GM12878 (cell line): ENCODE results near the gene ADAMTS7. TPM values are rescaled to one million over a fixed set of nuclear protein-coding genes. Genes with fewer than 3 reads are reported as not detected.

Experiments
- ATAC-seq: fragments of 200-7000 bp; cut with Tn5 transposase; 3 replicates; pipeline ENCODE4 v1.9.1; 2020; ENCODE audit warnings: mild to moderate bottlenecking, moderate library complexity
- BruUV-seq: library from RNA; stranded (reverse); fragments of 400-500 nt; replicated peaks from 2 replicates; lab custom pipeline; 2021; lab: Mats Ljungman, UMichigan
- CTCF ChIA-PET: fragments of 300-600 bp; sonication (Branson Sonifier 250); formaldehyde crosslinking; extraction: SDS; loops from one replicate; lab custom pipeline; 2021; ENCODE audit warnings: inconsistent platforms; lab: Yijun Ruan, JAX
- POLR2A ChIA-PET: fragments of 350-600 bp; formaldehyde crosslinking; extraction: SDS; loops from one replicate; lab custom pipeline; 2021; ENCODE audit warnings: inconsistent platforms; lab: Charles Lee
- RAD21 ChIA-PET: fragments of 300-600 bp; sonication (Branson Sonifier 250); formaldehyde crosslinking; loops from one replicate; lab custom pipeline; 2023; ENCODE audit warnings: antibody characterized with exemption; ENCODE audit not compliant: unreplicated experiment; lab: Charles Lee
- SMC1A ChIA-PET: fragments of 300-600 bp; sonication (Branson Sonifier 250); formaldehyde crosslinking; loops from one replicate; lab custom pipeline; 2023; ENCODE audit not compliant: unreplicated experiment, uncharacterized antibody; lab: Charles Lee
- DNase-seq: peaks from one replicate; pipeline ENCODE4 v3.0.0-alpha.2; 2011; ENCODE audit warnings: low read depth, low spot score
- FAIRE-seq: peaks from 3 replicates; lab custom pipeline; 2011; peaks lifted over from hg19 to GRCh38; lab: Jason Lieb, UNC
- H2AFZ ChIP-seq: 2 replicates; pipeline ENCODE4 v1.6.0; 2011; ENCODE audit warnings: low read depth, low read length, control low read depth; ENCODE audit not compliant: control insufficient read depth
- H3K27ac ChIP-seq: 2 replicates; pipeline ENCODE4 v1.5.1; 2011; ENCODE audit warnings: control low read depth; ENCODE audit not compliant: control insufficient read depth, insufficient read depth
- H3K27me3 ChIP-seq, 2 experiments: replicated peaks in 1 of 2; 2 replicates each; pipeline versions ENCODE4 v1.6.0 to v1.6.1; 2011; ENCODE audit warnings: low read length in 1 of 2; ENCODE audit not compliant: control insufficient read depth in 2 of 2, insufficient read depth in 2 of 2
- H3K36me3 ChIP-seq, 2 experiments: 2 replicates each; pipeline ENCODE4 v1.5.1; 2011; ENCODE audit warnings: low read length in 1 of 2; ENCODE audit not compliant: control insufficient read depth in 2 of 2, insufficient read depth in 2 of 2
- H3K4me1 ChIP-seq: 2 replicates; pipeline ENCODE4 v1.6.1; 2011; ENCODE audit warnings: mild to moderate bottlenecking, low read length, moderate library complexity, mixed read lengths; ENCODE audit not compliant: control insufficient read depth, insufficient read depth
- H3K4me2 ChIP-seq: 2 replicates; pipeline ENCODE4 v1.6.0; 2011; ENCODE audit warnings: control low read depth; ENCODE audit not compliant: control insufficient read depth, insufficient read depth
- H3K4me3 ChIP-seq: fragments of 200-600 bp; sonication (generic); 2 replicates; pipeline ENCODE4 v1.5.1; 2016
- H3K79me2 ChIP-seq: 2 replicates; pipeline ENCODE4 v1.6.0; 2011; ENCODE audit warnings: low read length; ENCODE audit not compliant: control insufficient read depth, insufficient read depth
- H3K9ac ChIP-seq: 2 replicates; pipeline ENCODE4 v1.8.0; 2011; ENCODE audit warnings: low read length, control low read depth, mixed read lengths; ENCODE audit not compliant: control insufficient read depth, insufficient read depth
- H3K9me3 ChIP-seq: replicated peaks from 3 replicates; pipeline ENCODE4 v1.5.1; 2011; ENCODE audit warnings: mild to moderate bottlenecking, low read length; ENCODE audit not compliant: control insufficient read depth, insufficient read depth
- H4K20me1 ChIP-seq: 2 replicates; pipeline ENCODE4 v1.6.0; 2011; ENCODE audit not compliant: control insufficient read depth, insufficient read depth
- CHD2 ChIP-seq: IDR thresholded peaks from 2 replicates; pipeline ENCODE4 v1.6.1; 2011; ENCODE audit warnings: low read depth, low read length, improper control_type of control experiment, borderline replicate concordance
- DPF2 ChIP-seq: fragments of 450-650 bp; IDR thresholded peaks from 2 replicates; pipeline ENCODE4 v1.6.1; 2017; ENCODE audit warnings: mild to moderate bottlenecking
- IKZF1 ChIP-seq: fragments of 450-650 bp; conservative IDR thresholded peaks from 2 replicates; pipeline ENCODE4 v1.6.1; 2017; ENCODE audit warnings: antibody characterized with exemption, mild to moderate bottlenecking
- LARP7 ChIP-seq: fragments of 450-650 bp; IDR thresholded peaks from 2 replicates; pipeline ENCODE4 v1.6.1; 2017; ENCODE audit warnings: mild to moderate bottlenecking
- NR2F1 ChIP-seq: fragments of 450-650 bp; conservative IDR thresholded peaks from 2 replicates; pipeline ENCODE4 v1.6.1; 2017; ENCODE audit warnings: mild to moderate bottlenecking
- POU2F2 ChIP-seq: IDR thresholded peaks from 3 replicates; pipeline ENCODE4 v1.6.1; 2011; ENCODE audit warnings: low read depth, mild to moderate bottlenecking, low read length, borderline replicate concordance
- SREBF1 ChIP-seq: IDR thresholded peaks from 2 replicates; pipeline ENCODE4 v1.6.1; 2012; ENCODE audit warnings: mild to moderate bottlenecking, low read length
- SRF ChIP-seq, 2 experiments: IDR thresholded peaks; 2 replicates each; pipeline ENCODE4 v1.6.1; 2011; ENCODE audit warnings: low read depth in 2 of 2, low read length in 2 of 2, mild to moderate bottlenecking in 1 of 2, moderate library complexity in 1 of 2
- WGBS: methylation state at CpG from one replicate; pipeline ENCODE4 v1.1.6; 2016; ENCODE audit warnings: low lambda C conversion rate; ENCODE audit not compliant: insufficient replicate concordance, insufficient coverage; ENCODE audit errors: missing lambda C conversion rate; 5-methylcytosine and 5-hydroxymethylcytosine counted together
- in situ Hi-C: fragments of 300-500 bp; cut with MboI; formaldehyde crosslinking; loops from 9 replicates; pipeline ENCODE4 v1.14.3; 2018; ENCODE audit warnings: mixed read lengths
- intact Hi-C: fragments of 100-400 bp; cut with micrococcal nuclease; formaldehyde crosslinking; loops from one replicate; pipeline ENCODE4 v1.14.2; 2022; ENCODE audit not compliant: unreplicated experiment
- polyA plus RNA-seq, 11 experiments: library from polyadenylated mRNA; depleted of rRNA in 4 of 11; unstranded in 6 of 11; stranded (reverse) in 5 of 11; fragments of >200 nt; fragmentation: Nextera tagmentation in 4 of 11; fragmentation: Illumina TruSeq in 1 of 11; extraction: Ambion mirVana in 4 of 11; extraction: Trizol in 1 of 11; gene quantifications; 1 replicate in 1 of 11; 2 replicates in 10 of 11; pipeline versions ENCODE4 v1.2.1 to v1.2.3, GENCODE V29; 2011 to 2016; ENCODE audit warnings: inconsistent platforms in 2 of 11, missing spikeins in 2 of 11, low read depth in 1 of 11
- total RNA-seq, 4 experiments: library from RNA; depleted of rRNA in 3 of 4; stranded (reverse); fragments of >200 nt in 3 of 4; fragmentation: Illumina TruSeq in 1 of 4; extraction: Trizol in 1 of 4; gene quantifications; 2 replicates each; pipeline versions ENCODE4 v1.2.1 to v1.2.3, GENCODE V29; 2013 to 2021
- TF ChIP-seq, protein P1 (sequence below): IDR thresholded peaks from 2 replicates; pipeline ENCODE4 v1.6.1; 2012; ENCODE audit warnings: low read depth, low read length, improper control_type of control experiment

The ADAMTS7 gene
- total and polyA plus RNA-seq, 10 of the 15 experiments (the other 5 are each of a cell fraction or from before 2014, with no cell fraction given) = 0.03 to 0.28 (median 0.06) TPM; not detected in 6

- ChIA-PET CTCF (no interaction called here), RAD21 (interaction anchor here (1.0 kb wide), 1 partner anchor 80 kb away, joined by 3 read pairs; no protein-coding TSS in a partner anchor), SMC1A (no interaction called here), POLR2A (no interaction called here)
- DNase-seq (no peak), FAIRE-seq (no peak), ATAC-seq (no peak)
- H3K4me3 ChIP-seq = no peak overlapping the region
- H3K9me3 ChIP-seq = no peaks in the 10 kb centered on the region
- WGBS = 52% methylated on average over 3 of the region's 3 CpGs
- no peaks in the 10 kb centered on the region for H3K79me2 ChIP-seq
- no peaks in the 10 kb centered on the region for H3K27me3 ChIP-seq
- no peak for TF ChIP-seq CHD2
- TF ChIP-seq, protein P1, sequence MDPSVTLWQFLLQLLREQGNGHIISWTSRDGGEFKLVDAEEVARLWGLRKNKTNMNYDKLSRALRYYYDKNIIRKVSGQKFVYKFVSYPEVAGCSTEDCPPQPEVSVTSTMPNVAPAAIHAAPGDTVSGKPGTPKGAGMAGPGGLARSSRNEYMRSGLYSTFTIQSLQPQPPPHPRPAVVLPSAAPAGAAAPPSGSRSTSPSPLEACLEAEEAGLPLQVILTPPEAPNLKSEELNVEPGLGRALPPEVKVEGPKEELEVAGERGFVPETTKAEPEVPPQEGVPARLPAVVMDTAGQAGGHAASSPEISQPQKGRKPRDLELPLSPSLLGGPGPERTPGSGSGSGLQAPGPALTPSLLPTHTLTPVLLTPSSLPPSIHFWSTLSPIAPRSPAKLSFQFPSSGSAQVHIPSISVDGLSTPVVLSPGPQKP = no peak
- TF ChIP-seq SREBF1 = no peak
- TF ChIP-seq LARP7 = 0 out of 2 replicates have a peak, but pooled peaks have one; percentile 23
- TF ChIP-seq IKZF1 = 0 out of 2 replicates have a peak, but pooled peaks have one; percentile 15
- no peak for TF ChIP-seq SRF (IDR thresholded peaks at IDR 0.05; ENCODE audit: low read depth in 2 of 2, low read length in 2 of 2)
- 0 out of 2 replicates have a peak, but pooled peaks have one; percentile 10 for TF ChIP-seq DPF2
- TF ChIP-seq POU2F2 = no peak
- no peak for TF ChIP-seq NR2F1
- no peaks in the 10 kb centered on the region for H4K20me1 ChIP-seq
- no peak overlapping the region for H3K4me2 ChIP-seq
- H2AFZ ChIP-seq = peak overlapping the region; percentile 68
- no peak overlapping the region for H3K9ac ChIP-seq
- H3K36me3 ChIP-seq = no peaks in the 10 kb centered on the region; a peak in 1 of 4 replicates
- in situ Hi-C loops = no loop called here
- BruUV-seq = no TSS peak
- intact Hi-C loops = no loop called here
- peak overlapping the region; percentile 68 for H3K27ac ChIP-seq
- H3K4me1 ChIP-seq = peaks cover 38% of the 10 kb centered on the region
Observed at GRCh38 chr15:78761891-78762385, 49.3 kb downstream of the ADAMTS7 start.
